ENCODE data around the gene TTBK2. TPM values are rescaled to one million over a fixed set of nuclear protein-coding genes. Genes with fewer than 3 reads are reported as not detected.

Gene TTBK2
- total RNA-seq, 2 donors from 2014 or later: 17.9 to 24.8 TPM

DNA sequence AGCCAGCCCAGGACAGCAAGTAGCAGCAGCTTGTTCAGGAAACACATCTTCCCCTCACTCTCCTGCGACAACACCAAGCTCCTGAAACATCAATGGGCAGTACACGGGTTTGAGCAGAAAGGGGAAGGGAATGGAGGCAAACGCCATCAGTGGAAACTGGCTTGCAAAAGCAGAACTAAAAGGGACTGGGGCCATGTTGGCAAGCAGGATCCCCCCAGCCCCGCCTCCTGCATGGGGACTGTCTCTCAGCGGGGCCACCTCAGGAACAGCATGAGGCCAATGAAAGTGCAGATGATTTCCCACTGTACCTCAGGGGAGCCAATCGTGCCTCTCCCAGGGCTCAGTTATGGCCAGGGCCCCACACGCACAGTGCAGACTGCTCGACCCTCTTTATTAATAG is 190.4 kb downstream of the TTBK2 start:
- H3K9me3 ChIP-seq (ENCODE audit: control insufficient read depth, low read length): no peaks in the 10 kb centered on the region
- no peaks in the 10 kb centered on the region for H3K9me3 Mint-ChIP-seq
- H3K9ac ChIP-seq (ENCODE audit: extremely low read depth, low read length, poor library complexity, severe bottlenecking): no peak overlapping the region
- H3K27me3 Mint-ChIP-seq (ENCODE audit: insufficient read depth): no peaks in the 10 kb centered on the region
- peaks cover 73% of the 10 kb centered on the region for H3K36me3 Mint-ChIP-seq (ENCODE audit: low read depth)
- H3K4me3 ChIP-seq (ENCODE audit: low read length): no peak overlapping the region
- H3K27ac ChIP-seq (ENCODE audit: low read depth, low read length): no peak overlapping the region
- H3K27ac Mint-ChIP-seq: no peak overlapping the region
- 93 to 95% methylated on average over 8 of the region's 8 CpGs for WGBS, 2 experiments (ENCODE audit: insufficient coverage in 1 of 2, insufficient read length in 1 of 2)
- peaks cover 67% of the 10 kb centered on the region for H3K36me3 ChIP-seq (ENCODE audit: control insufficient read depth, insufficient read depth, low read length)
- no peak for DNase-seq
- no peaks in the 10 kb centered on the region for H3K4me1 Mint-ChIP-seq
- H3K27me3 ChIP-seq (ENCODE audit: control insufficient read depth, insufficient read depth, low read length, poor library complexity, severe bottlenecking): no peaks in the 10 kb centered on the region
- H3K4me3 Mint-ChIP-seq: no peak overlapping the region
- no peak for TF ChIP-seq CTCF (conservative IDR thresholded peaks at IDR 0.05)
- no peaks in the 10 kb centered on the region for H3K4me1 ChIP-seq (ENCODE audit: control insufficient read depth, insufficient read depth, low read length)

GRCh38 chr15:42729409-42729808 is 191.2 kb downstream of the TTBK2 start:
- H3K36me3 Mint-ChIP-seq (ENCODE audit: low read depth): peaks cover 79% of the 10 kb centered on the region
- H3K4me1 Mint-ChIP-seq: no peaks in the 10 kb centered on the region
- H3K4me1 ChIP-seq (ENCODE audit: control insufficient read depth, insufficient read depth, low read length): no peaks in the 10 kb centered on the region
- no peak overlapping the region for H3K9ac ChIP-seq (ENCODE audit: extremely low read depth, low read length, poor library complexity, severe bottlenecking)
- no peak for TF ChIP-seq CTCF (conservative IDR thresholded peaks at IDR 0.05)
- no peak overlapping the region for H3K4me3 Mint-ChIP-seq
- DNase-seq: no peak
- H3K27me3 Mint-ChIP-seq (ENCODE audit: insufficient read depth): no peaks in the 10 kb centered on the region
- no peaks in the 10 kb centered on the region for H3K9me3 Mint-ChIP-seq
- peaks cover 67% of the 10 kb centered on the region for H3K36me3 ChIP-seq (ENCODE audit: control insufficient read depth, insufficient read depth, low read length)
- no peaks in the 10 kb centered on the region for H3K9me3 ChIP-seq (ENCODE audit: control insufficient read depth, low read length)
- 94 to 99% methylated on average over 5 to 7 of the region's 7 CpGs for WGBS, 2 experiments (ENCODE audit: insufficient coverage in 1 of 2, insufficient read length in 1 of 2)
- no peaks in the 10 kb centered on the region for H3K27me3 ChIP-seq (ENCODE audit: control insufficient read depth, insufficient read depth, low read length, poor library complexity, severe bottlenecking)
- no peak overlapping the region for H3K27ac Mint-ChIP-seq
- no peak overlapping the region for H3K27ac ChIP-seq (ENCODE audit: low read depth, low read length)
- H3K4me3 ChIP-seq (ENCODE audit: low read length): no peak overlapping the region

- Mint-ChIP-seq H3K27ac (no peak overlapping the region), H3K27me3 (ENCODE audit: insufficient read depth) (no peaks in the 10 kb centered on the region), H3K4me3 (no peak overlapping the region), H3K4me1 (no peaks in the 10 kb centered on the region), H3K36me3 (ENCODE audit: low read depth) (peaks cover 78% of the 10 kb centered on the region), H3K9me3 (no peaks in the 10 kb centered on the region)
- H3K4me1 ChIP-seq (ENCODE audit: control insufficient read depth, insufficient read depth, low read length): no peaks in the 10 kb centered on the region
- DNase-seq: no peak
- H3K27me3 ChIP-seq (ENCODE audit: control insufficient read depth, insufficient read depth, low read length, poor library complexity, severe bottlenecking): no peaks in the 10 kb centered on the region
- H3K27ac ChIP-seq (ENCODE audit: low read depth, low read length): no peak overlapping the region
- H3K36me3 ChIP-seq (ENCODE audit: control insufficient read depth, insufficient read depth, low read length): peaks cover 67% of the 10 kb centered on the region
- no peak overlapping the region for H3K9ac ChIP-seq (ENCODE audit: extremely low read depth, low read length, poor library complexity, severe bottlenecking)
- WGBS, 2 experiments (ENCODE audit: insufficient coverage in 1 of 2, insufficient read length in 1 of 2): 93 to 96% methylated on average over 5 to 9 of the region's 14 CpGs
- TF ChIP-seq CTCF (conservative IDR thresholded peaks at IDR 0.05): no peak
- H3K4me3 ChIP-seq (ENCODE audit: low read length): no peak overlapping the region
- H3K9me3 ChIP-seq (ENCODE audit: control insufficient read depth, low read length): no peaks in the 10 kb centered on the region
These were observed 191.6 kb downstream of the TTBK2 start for GRCh38 chr15:42728972-42729371.
